ENCODE results near the gene GPR55.
"Not testable (repeated sequence)": the region's sequence is repeated elsewhere in the genome, so short reads cannot be mapped to it uniquely, and the experiment has no call there.

DNA sequence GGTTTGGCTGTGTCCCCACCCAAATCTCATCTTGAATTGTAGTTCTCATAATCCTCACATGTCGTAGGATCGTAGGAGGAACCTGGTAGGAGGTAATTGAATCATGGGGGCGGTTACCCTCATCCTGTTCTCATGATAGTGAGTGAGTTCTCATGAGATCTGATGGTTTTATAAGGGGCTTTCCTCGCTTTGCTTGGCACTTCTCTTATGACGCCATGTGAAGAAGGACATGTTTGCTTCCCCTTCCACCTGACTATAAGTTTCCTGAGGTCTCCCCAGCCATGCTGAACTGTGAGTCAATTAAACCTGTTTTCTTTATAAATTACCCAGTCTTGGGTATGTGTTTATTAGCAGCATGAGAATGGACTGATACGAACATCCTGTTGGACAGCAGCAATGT is 11.2 kb upstream of the GPR55 start:
- TF ChIP-seq, protein P1, sequence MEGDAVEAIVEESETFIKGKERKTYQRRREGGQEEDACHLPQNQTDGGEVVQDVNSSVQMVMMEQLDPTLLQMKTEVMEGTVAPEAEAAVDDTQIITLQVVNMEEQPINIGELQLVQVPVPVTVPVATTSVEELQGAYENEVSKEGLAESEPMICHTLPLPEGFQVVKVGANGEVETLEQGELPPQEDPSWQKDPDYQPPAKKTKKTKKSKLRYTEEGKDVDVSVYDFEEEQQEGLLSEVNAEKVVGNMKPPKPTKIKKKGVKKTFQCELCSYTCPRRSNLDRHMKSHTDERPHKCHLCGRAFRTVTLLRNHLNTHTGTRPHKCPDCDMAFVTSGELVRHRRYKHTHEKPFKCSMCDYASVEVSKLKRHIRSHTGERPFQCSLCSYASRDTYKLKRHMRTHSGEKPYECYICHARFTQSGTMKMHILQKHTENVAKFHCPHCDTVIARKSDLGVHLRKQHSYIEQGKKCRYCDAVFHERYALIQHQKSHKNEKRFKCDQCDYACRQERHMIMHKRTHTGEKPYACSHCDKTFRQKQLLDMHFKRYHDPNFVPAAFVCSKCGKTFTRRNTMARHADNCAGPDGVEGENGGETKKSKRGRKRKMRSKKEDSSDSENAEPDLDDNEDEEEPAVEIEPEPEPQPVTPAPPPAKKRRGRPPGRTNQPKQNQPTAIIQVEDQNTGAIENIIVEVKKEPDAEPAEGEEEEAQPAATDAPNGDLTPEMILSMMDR (optimal IDR thresholded peaks at IDR 0.05 in 1 of 3, IDR thresholded peaks at IDR 0.05 in 1 of 3, conservative IDR thresholded peaks at IDR 0.05 in 1 of 3; ENCODE audit: extremely low read depth in 1 of 3, insufficient read depth in 2 of 3, low read length in 3 of 3): not testable (repeated sequence)
- not testable (repeated sequence) for TF ChIP-seq EZH2 (IDR thresholded peaks at IDR 0.05; ENCODE audit: low read length)
